Neural cell (in vitro differentiated cells): ENCODE results near the gene ANXA5.

Experiments
- EP300 ChIP-seq: fragments of 450-650 bp; conservative IDR thresholded peaks from 2 replicates; pipeline ENCODE4 v1.6.1; 2014; ENCODE audit warnings: antibody characterized with exemption, mild to moderate bottlenecking, moderate library complexity; ENCODE audit not compliant: poor library complexity, severe bottlenecking
- EZH2 ChIP-seq: fragments of 200-600, 300-800 bp; shearing (Covaris generic), sonication (generic); IDR thresholded peaks from 2 replicates; pipeline ENCODE4 v1.6.1; 2014; ENCODE audit warnings: antibody characterized with exemption, low read length, borderline replicate concordance, mild to moderate bottlenecking; ENCODE audit not compliant: insufficient read depth, poor library complexity, severe bottlenecking
- POLR2AphosphoS5 ChIP-seq: IDR thresholded peaks from 2 replicates; pipeline ENCODE4 v1.6.1; 2012
- RAD21 ChIP-seq: fragments of 450-650 bp; conservative IDR thresholded peaks from 2 replicates; pipeline ENCODE4 v1.6.1; 2014; ENCODE audit warnings: antibody characterized with exemption, mild to moderate bottlenecking, moderate library complexity
- REST ChIP-seq: IDR thresholded peaks from 2 replicates; pipeline ENCODE4 v1.6.1; 2012; ENCODE audit warnings: borderline replicate concordance
- TF ChIP-seq, protein P1 (sequence below): fragments of 450-650 bp; IDR thresholded peaks from 2 replicates; pipeline ENCODE4 v1.5.1; 2014; ENCODE audit warnings: antibody characterized with exemption, mild to moderate bottlenecking, moderate library complexity; ENCODE audit not compliant: poor library complexity, severe bottlenecking

GRCh38 chr4:121738780-121739535 is 42.2 kb upstream of the ANXA5 start:
- TF ChIP-seq RAD21 (no peak), REST (no peak), POLR2AphosphoS5 (no peak), EP300 (no peak), EZH2 (no peak)
- TF ChIP-seq, protein P1, sequence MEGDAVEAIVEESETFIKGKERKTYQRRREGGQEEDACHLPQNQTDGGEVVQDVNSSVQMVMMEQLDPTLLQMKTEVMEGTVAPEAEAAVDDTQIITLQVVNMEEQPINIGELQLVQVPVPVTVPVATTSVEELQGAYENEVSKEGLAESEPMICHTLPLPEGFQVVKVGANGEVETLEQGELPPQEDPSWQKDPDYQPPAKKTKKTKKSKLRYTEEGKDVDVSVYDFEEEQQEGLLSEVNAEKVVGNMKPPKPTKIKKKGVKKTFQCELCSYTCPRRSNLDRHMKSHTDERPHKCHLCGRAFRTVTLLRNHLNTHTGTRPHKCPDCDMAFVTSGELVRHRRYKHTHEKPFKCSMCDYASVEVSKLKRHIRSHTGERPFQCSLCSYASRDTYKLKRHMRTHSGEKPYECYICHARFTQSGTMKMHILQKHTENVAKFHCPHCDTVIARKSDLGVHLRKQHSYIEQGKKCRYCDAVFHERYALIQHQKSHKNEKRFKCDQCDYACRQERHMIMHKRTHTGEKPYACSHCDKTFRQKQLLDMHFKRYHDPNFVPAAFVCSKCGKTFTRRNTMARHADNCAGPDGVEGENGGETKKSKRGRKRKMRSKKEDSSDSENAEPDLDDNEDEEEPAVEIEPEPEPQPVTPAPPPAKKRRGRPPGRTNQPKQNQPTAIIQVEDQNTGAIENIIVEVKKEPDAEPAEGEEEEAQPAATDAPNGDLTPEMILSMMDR, result no peak
